ENCODE measurements around the gene SSBP4. TPM values are rescaled to one million over a fixed set of nuclear protein-coding genes. Genes with fewer than 3 reads are reported as not detected.

The SSBP4 gene
- total RNA-seq, 1 donor from 2014 or later: 56.6 TPM

GRCh38 chr19:18388960-18389725 is 30.1 kb upstream of the SSBP4 start:
- H2AFZ ChIP-seq (ENCODE audit: low read depth, low read length): no peak overlapping the region
- no peak overlapping the region for H3K9ac ChIP-seq (ENCODE audit: low read length)
- Mint-ChIP-seq H3K36me3 (ENCODE audit: low read depth, unreplicated experiment) (no peaks in the 10 kb centered on the region), H3K4me1 (ENCODE audit: low read depth, unreplicated experiment) (peaks cover 3% of the 10 kb centered on the region), H3K27me3 (ENCODE audit: low read depth, unreplicated experiment) (peaks cover 14% of the 10 kb centered on the region), H3K9me3 (ENCODE audit: unreplicated experiment) (no peaks in the 10 kb centered on the region), H3K4me3 (ENCODE audit: unreplicated experiment) (no peak overlapping the region), H3K27ac (ENCODE audit: unreplicated experiment) (no peak overlapping the region)
- DNase-seq (ENCODE audit: low read depth): no peak
- no peaks in the 10 kb centered on the region for H3K27me3 ChIP-seq (ENCODE audit: insufficient read depth, low read length)
- no peak overlapping the region for H3K27ac ChIP-seq (ENCODE audit: low read depth, low read length)
- peaks cover 17% of the 10 kb centered on the region for H3K79me2 ChIP-seq (ENCODE audit: insufficient read depth, low read length)
- TF ChIP-seq CTCF (IDR thresholded peaks at IDR 0.05; ENCODE audit: insufficient read depth, low read depth, low read length) (no peak), EZH2 (IDR thresholded peaks at IDR 0.05; ENCODE audit: insufficient read depth, low read length) (no peak)
- H3K4me3 ChIP-seq (ENCODE audit: insufficient read depth, low read depth, low read length): peak overlapping the region; percentile 57
- H3K9me3 ChIP-seq (ENCODE audit: insufficient read depth, low read depth, low read length): no peaks in the 10 kb centered on the region
- H3K36me3 ChIP-seq (ENCODE audit: insufficient read depth, low read length): no peaks in the 10 kb centered on the region
- H3K4me2 ChIP-seq (ENCODE audit: low read length): peak overlapping the region; percentile 79
- H4K20me1 ChIP-seq (ENCODE audit: insufficient read depth, low read length): peaks cover 25% of the 10 kb centered on the region
- H3K4me1 ChIP-seq (ENCODE audit: insufficient read depth, low read length): peaks cover 10% of the 10 kb centered on the region
- no peak for FAIRE-seq

- no peak overlapping the region for H3K27ac ChIP-seq (ENCODE audit: low read depth, low read length)
- FAIRE-seq (no peak), DNase-seq (ENCODE audit: low read depth) (no peak)
- Mint-ChIP-seq H3K4me3 (ENCODE audit: unreplicated experiment) (no peak overlapping the region), H3K4me1 (ENCODE audit: low read depth, unreplicated experiment) (peaks cover 3% of the 10 kb centered on the region), H3K36me3 (ENCODE audit: low read depth, unreplicated experiment) (no peaks in the 10 kb centered on the region), H3K9me3 (ENCODE audit: unreplicated experiment) (no peaks in the 10 kb centered on the region), H3K27me3 (ENCODE audit: low read depth, unreplicated experiment) (peaks cover 13% of the 10 kb centered on the region), H3K27ac (ENCODE audit: unreplicated experiment) (peak overlapping the region; percentile 34)
- peaks cover 10% of the 10 kb centered on the region for H3K4me1 ChIP-seq (ENCODE audit: insufficient read depth, low read length)
- no peak overlapping the region for H3K4me2 ChIP-seq (ENCODE audit: low read length)
- no peaks in the 10 kb centered on the region for H3K27me3 ChIP-seq (ENCODE audit: insufficient read depth, low read length)
- peaks cover 17% of the 10 kb centered on the region for H3K79me2 ChIP-seq (ENCODE audit: insufficient read depth, low read length)
- no peaks in the 10 kb centered on the region for H3K36me3 ChIP-seq (ENCODE audit: insufficient read depth, low read length)
- peaks cover 25% of the 10 kb centered on the region for H4K20me1 ChIP-seq (ENCODE audit: insufficient read depth, low read length)
- no peak overlapping the region for H2AFZ ChIP-seq (ENCODE audit: low read depth, low read length)
- H3K4me3 ChIP-seq (ENCODE audit: insufficient read depth, low read depth, low read length): no peak overlapping the region
- H3K9me3 ChIP-seq (ENCODE audit: insufficient read depth, low read depth, low read length): no peaks in the 10 kb centered on the region
- no peak for TF ChIP-seq EZH2 (IDR thresholded peaks at IDR 0.05; ENCODE audit: insufficient read depth, low read length)
- TF ChIP-seq CTCF (IDR thresholded peaks at IDR 0.05; ENCODE audit: insufficient read depth, low read depth, low read length): no peak
- H3K9ac ChIP-seq (ENCODE audit: low read length): no peak overlapping the region
Measured at GRCh38 chr19:18389726-18390064, 29.5 kb upstream of the SSBP4 start.

All from astrocyte (in vitro differentiated cells and primary cell).